ENCODE measurements around the gene BFSP1.

Gene BFSP1

DNA sequence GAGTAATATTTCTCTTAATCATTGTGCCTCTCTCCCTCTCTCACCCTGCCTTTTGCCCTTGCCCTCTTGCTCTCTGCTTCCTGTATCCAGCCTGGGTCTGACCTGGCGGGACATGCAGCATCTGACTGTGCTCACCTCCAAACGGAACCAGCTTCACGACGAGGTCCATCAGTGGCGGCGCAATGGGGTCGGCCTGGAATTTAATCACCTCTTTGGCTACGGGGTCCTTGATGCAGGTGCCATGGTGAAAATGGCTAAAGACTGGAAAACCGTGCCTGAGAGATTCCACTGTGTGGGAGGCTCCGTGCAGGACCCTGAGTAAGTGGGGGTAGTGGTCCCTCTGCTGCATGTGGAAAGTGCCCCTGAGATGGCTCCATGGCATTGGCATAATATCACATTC is 65.9 kb downstream of the BFSP1 start:
- no peak for DNase-seq (ENCODE audit: low read depth in 2 of 2)

DNA sequence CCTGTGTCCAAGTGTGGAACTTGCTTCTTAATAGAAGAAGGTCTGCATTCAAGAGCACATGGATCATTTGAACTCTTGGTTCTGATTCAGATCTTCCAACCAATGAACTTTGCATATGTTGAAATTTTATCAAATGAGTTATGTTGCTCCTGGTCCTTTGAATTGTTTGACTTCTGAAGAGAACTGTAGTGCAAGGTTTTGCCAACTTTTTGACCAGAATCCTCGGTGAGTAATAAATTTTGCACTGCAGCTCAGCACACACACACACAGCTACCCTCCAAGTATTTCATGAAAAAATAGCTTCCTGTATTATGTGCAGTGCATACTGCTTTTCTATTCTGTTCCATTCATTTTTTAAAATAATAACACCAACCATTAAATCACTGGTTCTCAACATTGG is 67.5 kb downstream of the BFSP1 start:
- DNase-seq (ENCODE audit: low read depth in 2 of 2): no peak

DNA sequence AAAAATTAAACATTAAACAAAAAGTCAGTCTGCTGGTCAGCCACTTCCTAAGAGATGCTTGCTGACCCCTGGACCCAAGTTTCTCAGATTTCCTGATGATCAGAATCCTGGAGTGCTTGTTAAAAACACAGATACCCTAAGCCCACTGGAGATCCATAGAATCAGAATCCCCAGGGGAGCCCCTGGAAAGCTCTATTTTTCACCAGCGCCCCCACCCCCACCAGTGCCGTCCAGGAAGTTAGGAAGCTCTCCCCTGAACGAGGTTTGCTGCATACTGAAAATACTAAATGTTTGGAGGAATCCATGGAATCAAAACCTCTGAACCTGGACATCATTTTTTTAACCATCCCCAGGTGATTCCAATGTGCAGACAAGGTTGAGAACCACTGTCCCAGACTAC is 69.2 kb downstream of the BFSP1 start:
- no peak for DNase-seq (ENCODE audit: low read depth in 2 of 2)

DNA sequence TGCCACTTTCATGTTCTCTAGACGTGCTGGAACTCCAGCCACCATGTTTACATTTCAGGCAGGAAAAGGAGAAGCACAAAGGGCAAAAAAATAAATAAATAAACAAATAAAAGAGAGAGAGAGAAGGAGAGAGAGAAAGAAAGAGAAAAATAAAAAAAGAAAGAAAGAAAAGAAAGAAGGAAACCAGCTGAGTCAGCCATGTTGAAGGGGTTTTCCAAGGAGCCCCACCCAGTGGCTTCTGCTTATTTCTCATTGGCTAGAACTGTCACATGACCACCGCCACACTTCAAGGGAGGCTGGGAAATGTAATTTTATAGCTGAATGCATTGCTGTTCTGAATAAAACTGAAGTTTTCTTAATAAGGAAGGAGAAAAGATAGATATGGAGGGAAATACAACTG is 71.1 kb downstream of the BFSP1 start:
- no peak for DNase-seq (ENCODE audit: low read depth in 2 of 2)

DNA sequence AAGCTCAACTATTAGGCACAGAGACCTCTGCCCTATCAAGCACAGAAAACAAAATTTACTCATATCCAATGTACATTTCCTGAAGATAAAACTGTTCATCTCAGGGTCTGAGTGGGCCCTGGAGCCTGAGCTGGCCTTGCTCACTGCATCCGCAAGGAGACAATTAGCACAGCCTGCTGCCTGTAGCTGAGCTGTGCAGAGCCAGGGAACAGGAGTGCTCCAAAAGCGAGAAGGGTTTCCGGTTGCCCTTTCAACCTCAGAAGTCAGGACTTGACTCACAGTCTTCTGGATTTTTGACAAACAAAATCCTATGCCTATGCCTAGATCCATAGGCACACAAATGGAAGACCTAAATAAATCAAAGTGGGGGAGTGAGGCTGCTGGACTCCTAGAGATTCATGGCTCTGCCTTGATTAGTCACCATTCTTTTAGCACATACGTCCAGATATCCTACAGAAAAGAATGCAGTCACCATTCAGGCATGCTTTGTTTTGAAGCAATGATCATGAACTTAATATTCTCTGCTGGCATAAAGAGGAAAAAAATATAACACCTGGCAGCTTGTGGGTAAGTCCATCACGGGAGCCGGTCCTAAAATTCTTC is 73.5 kb downstream of the BFSP1 start:
- no peak for DNase-seq (ENCODE audit: low read depth in 2 of 2)

DNA sequence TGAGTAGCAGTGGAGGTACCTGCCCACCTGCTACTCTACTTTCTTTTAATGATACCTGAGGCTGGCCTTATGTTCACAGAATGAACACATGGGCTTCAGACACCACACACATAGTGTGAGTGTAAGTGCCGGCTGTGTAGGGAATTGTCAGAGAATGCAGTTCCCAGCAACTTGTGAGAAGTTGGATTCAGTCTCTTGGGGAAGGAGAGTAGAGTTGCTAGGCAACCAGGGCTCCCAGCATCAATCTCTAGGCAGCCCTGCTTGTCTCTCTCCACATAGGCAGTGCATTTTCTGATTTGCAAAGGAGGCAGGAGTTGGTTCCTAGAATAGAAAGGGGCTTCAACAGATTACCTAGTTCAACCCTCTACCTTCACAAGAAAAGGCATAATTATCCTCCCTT is 74.1 kb downstream of the BFSP1 start:
- DNase-seq (ENCODE audit: low read depth in 2 of 2): no peak

DNA sequence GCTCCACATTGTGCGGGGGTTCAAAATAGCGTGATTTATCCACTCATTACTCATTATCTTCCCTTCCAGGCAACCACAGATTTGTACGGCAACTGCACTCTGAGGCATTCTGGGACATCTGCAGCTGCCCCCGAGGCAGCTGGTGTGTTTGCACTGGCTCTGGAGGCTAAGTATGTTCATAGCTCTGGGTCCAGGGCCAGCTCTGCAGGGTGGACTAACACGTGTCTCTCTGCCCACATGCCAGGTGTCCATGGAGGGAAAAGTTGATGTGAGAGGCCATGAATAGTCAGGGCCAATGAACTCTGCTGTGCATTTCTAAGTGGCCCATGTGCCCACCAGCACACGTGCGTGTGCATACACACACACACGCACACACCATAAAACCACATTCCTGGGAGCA is 74.9 kb downstream of the BFSP1 start:
- no peak for DNase-seq (ENCODE audit: low read depth in 2 of 2)

DNA sequence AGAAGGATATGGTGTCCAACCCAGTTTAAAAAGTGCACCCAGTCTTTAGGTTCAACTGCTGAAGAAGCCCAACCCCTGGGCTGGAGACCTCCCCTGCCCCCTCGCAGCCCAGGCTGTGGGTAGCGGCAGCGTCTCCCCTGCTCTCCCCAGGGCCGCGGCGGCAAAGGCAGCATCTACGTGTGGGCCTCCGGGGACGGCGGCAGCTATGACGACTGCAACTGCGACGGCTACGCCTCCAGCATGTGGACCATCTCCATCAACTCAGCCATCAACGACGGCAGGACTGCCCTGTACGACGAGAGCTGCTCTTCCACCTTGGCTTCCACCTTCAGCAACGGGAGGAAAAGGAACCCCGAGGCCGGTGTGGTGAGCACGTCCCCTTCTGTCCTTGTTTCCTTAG is 77.6 kb downstream of the BFSP1 start:
- no peak for DNase-seq (ENCODE audit: low read depth in 2 of 2)

DNA sequence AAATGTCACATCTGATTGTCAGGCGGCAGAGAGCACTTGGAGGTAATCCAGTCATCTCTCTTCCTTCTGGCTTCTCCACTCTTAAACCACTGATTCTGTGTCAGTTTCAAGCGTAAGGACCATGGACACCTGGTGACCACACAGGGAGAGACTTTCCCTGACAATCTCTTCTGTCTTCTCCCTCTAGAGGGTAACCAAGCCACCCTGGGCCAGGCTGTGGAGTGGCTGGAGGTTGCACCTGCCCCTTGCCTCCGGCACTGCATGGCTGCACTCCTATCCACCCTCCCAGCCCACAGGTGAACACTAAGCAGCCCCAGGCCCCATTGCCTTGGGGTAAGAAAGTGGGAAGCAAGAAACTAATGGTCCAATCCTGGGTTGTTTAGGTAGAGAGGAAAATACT is 78.7 kb downstream of the BFSP1 start:
- DNase-seq (ENCODE audit: low read depth in 2 of 2): no peak

DNA sequence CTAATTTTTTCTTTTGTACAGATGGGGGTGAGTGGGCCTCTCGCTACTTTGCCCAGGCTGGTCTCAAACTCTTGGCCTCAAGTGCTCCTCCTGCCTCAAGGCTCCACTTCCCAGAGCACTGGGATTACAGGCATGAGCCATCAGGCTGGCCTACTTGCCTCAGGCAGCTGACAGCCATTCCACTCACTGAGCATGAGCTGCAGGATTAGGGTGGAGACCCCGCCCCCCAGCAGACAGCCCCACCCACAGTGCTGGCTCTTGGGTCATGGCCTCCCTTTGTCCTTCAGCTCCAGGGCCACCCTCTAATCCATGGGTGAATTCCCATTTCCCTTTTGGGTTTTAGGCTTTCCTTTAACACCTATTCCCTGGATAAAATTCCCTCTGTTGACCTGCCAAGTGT is 82.1 kb downstream of the BFSP1 start:
- DNase-seq (ENCODE audit: low read depth in 2 of 2): no peak

DNA sequence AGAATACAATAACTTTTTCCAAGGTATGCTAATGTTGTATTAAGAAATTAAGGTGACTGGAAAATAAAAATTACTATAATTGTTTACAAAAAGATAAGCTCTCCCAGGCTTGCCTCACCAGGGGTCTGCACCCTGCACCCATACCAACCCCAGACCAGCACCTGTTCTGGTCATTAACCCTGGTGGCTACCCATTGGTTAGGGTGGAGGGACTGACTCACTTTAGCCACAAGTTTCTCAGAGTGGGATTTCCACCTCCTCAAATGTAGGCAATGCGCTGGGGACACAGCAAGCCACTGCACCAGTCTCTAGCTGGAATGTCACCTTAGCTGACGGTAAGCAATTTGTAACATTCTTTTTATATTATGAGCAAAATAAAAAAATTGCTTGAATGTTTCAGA is 83.1 kb downstream of the BFSP1 start:
- no peak for DNase-seq (ENCODE audit: low read depth in 2 of 2)

DNA sequence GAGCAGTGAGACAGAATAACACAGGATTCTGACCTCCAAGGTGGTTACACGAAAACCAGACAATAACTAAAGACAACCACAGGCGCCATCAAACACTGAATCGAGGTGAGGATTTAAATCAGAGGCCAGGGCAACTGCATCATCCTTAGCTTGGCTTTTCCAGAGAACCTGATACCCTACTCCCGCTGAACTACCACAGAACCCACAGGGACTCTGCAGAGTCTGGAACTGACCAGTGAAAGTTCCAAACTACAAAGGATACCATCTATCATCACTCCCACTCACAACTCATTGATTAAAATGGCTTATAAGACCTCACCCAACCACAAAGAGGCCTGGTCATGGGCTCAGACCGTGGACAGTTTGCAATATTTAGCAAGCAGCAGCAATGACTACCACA is 85.0 kb downstream of the BFSP1 start:
- DNase-seq (ENCODE audit: low read depth in 2 of 2): no peak

DNA sequence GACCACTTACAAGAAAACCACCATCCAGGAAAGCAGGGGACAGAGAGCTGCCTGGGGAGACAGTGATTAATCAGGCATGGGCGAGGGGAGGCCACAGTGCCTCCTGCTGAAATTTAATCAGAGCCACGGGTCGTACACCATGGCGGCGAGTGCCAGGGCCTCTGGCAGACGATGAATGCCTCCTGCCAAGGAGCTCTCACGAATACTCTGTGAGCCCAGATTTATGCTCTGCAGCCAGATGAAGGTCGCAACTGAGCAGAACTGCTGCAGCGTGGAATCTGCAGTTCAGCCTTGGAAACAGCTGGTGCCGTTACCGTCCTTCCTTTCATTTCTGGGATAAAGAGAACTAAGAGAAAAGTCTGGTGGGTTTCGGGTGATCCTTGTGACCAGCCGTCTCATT is 85.6 kb downstream of the BFSP1 start:
- no peak for DNase-seq (ENCODE audit: low read depth in 2 of 2)

DNA sequence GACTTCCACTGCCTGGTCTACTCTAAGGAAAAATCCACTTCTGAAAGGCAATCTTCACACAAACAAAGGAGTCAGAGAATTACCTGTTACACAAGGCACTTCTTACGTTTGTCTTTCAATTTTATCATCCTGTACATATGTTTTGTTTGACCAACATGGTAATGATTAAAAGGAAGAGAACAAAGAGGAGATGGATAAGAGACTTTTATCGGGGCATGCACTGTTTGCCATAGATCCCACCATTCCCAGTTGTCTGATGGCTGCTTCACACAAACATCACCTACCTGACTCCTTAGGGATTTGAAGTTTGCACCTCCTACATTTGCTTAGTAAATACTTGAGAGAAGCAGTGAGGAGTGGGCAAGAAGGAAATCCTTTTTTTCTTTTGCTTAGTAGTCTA is 87.1 kb downstream of the BFSP1 start:
- no peak for DNase-seq (ENCODE audit: low read depth in 2 of 2)

All from stimulated activated CD4-positive, alpha-beta T cell treated with anti-CD3 and anti-CD28 coated beads, Interleukin-15, amount 100 ng/mL, for 48 hours (primary cell).